Measurements from ENCODE around the gene USP34.
"Not testable (repeated sequence)": the region's sequence is repeated elsewhere in the genome, so short reads cannot be mapped to it uniquely, and the experiment has no call there.

USP34 gene

DNA sequence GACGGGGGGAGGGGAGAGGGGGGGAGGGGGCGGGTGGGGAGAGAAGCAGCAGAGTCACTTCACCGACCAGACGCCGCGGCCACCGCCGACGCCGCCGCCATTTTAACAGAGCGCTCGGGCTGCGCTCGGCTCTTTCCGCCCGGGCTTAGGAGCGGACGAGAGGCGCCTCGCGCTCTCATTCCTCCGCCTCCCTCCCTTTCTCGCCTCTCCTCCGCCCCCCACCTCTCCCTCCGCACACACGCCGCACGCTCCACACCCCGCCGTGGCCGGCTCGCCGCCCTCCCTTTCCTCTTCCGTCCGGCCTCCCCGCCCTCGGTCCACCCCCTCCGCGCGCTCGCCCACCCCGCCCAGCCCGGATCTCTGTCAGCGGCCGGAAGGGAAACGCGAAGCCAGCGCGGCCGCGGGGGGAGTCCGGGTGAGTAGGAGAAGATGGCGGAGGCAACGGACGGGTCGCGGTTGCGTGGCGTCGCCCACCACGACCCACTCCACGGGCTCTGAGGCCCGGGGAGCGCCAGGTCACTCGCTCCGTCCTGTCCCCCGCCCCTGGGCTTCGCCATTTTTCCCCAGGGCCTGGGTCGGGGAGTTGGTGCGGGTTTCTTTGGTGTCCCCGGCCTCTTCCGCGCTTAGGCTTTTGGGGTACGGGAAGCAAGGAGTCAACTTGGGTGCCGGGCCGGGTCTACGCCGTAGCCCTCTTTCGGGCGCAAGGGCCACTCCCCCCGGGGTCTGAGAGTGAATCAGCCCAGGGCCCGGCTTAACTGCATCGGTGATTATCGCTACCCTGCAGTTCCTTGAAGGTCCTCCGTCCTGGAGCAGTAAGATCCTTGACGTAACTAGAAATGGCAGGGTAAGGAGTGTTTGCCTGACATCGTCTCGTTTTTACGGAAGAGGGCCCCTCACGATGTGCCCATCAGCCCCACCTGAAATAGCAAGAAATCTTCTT, at the start of gene USP34:
Gene USP34 (minus strand): TSS at position 123 of the 940 bp plus-strand sequence. CDS start 395 bp downstream, outside the sequence.
- DNase-seq: peak; percentile 89

- no peak for DNase-seq
Observed at GRCh38 chr2:61520261-61520660, 49.4 kb upstream of the USP34 start.

DNA sequence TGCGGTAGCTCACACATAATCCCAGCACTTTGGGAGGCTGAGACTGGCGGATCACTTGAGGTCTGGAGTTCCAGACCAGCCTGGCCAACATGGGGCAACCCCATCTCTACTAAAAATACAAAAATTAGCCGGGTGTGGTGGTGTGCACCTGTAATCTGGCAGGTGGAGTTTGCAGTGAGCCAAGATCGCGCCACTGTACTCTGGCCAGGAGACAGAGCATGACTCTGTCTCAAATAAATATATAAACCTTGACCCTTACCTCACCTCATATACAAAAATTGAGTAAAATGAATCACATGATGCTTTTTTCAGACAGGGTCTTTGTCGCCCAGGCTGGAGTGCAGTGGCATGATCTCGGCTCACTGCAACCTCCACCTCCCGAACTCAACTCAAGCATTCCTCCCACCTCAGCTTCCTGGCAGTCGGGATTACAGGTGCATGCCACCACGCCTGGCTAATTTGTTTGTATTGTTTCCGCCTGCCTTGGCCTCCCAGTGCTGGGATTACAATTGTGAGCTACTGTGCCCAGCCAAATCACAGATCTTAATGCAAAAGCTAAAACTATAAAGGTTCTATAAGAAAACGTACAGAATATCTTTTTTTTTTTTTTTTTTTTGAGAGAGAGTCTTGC, 42.0 kb upstream of the USP34 start:
- DNase-seq: no peak

DNA sequence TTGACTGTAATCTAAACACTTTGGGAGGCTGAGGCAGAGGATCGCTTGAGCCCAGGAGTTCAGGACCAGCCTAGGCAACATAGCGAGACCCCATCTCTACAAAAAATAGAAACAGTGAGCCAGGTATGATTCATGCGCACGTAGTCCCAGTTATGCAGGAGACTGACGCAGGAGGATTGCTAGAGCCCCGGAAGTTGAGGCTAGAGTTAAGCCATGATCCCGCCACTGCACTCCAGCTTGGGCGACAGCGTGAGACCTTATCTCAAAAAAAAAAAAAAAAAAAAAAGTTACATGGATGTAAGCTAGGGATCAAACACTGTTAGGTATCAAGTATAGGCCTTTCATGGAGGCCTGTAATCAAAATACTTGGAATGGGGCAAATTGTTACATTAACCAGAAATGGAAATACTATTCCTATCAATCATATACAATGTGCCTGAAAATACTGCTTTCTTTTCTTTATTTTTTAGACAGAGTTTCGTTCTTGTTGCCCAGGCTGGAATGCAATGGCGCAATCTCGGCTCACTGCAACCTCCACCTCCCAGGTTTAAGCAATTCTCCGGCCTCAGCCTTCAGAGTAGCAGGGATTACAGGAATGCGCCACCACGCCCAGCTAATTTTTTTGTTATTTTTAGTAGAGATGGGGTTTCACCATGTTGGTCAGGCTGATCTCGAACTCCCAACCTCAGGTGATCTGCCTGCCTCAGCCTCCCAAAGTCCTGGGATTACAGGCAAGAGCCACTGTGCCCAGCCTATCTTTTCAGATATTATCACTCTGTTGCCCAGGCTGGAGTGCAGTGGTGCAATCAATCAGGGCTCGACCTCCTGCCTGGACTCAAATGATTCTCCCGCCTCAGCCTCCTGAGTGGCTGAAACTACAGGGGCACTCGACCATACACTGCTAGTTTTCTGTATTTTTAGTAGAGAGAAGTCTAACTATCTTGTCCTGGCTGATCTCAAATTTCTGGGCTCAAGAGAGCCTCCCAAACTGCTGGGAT, 40.1 kb upstream of the USP34 start:
- DNase-seq: no peak

GRCh38 chr2:61504949-61505348, 34.1 kb upstream of the USP34 start:
- DNase-seq: no peak

DNA sequence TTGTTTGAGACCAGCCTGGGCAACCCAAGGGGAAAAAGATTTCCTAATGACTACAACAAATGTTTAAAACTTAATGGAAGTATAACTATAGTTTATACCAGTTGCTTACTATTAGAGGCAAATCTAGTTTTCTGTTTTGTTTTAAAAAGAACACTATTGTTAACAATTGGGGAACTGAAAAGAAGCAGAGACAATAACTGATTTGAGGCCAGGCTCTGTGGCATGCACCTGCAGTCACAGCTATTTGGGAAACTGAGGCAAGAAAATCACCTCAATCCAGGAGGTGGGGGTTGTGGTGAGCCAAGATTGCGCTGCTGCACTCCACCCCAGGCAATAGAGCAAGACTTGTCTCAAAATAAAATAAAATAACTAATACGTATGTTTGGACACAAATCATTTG, 28.2 kb upstream of the USP34 start:
- no peak for DNase-seq

DNA sequence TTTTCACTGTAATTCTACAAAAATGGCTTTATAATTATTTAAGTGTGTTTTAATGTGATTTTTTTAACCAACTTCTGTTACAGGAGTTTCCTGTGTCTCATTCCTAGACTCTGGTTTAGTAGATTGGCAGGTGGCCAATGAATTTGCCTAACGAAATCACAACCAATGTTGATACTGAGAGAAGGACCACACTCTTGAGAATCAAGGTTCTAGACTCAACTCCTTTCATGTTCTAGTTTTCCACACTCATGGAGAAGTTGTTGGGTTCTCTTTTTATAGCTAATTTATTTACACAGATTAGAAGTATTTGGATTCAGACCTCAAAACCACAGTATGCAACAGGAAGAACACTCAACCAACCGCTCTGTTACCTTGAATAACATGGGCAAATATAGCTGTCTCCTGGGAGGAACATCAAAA, 22.6 kb upstream of the USP34 start:
- DNase-seq: no peak

- no peak for DNase-seq
Observed at GRCh38 chr2:61492476-61492875, 21.6 kb upstream of the USP34 start.

GRCh38 chr2:61485281-61485680, 14.4 kb upstream of the USP34 start:
- no peak for DNase-seq

DNA sequence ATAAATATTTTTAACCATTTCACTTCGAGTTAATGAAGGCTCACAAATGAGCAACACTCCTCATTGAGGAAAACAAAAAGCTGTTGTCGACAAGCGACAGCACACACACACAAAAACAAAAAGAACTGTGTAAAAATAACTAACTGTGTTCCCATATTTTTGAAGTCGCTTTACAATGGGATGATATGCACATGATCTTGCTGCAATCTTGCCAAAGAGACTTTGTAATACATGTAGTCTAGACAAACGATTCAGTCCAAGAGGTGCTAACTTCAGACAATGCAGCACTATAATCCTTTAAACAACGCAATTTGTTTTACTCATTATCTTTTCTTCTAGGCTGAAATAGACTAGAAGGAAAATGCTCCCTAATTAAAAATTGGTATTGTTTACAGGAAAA, 7.2 kb upstream of the USP34 start:
- no peak for DNase-seq

DNA sequence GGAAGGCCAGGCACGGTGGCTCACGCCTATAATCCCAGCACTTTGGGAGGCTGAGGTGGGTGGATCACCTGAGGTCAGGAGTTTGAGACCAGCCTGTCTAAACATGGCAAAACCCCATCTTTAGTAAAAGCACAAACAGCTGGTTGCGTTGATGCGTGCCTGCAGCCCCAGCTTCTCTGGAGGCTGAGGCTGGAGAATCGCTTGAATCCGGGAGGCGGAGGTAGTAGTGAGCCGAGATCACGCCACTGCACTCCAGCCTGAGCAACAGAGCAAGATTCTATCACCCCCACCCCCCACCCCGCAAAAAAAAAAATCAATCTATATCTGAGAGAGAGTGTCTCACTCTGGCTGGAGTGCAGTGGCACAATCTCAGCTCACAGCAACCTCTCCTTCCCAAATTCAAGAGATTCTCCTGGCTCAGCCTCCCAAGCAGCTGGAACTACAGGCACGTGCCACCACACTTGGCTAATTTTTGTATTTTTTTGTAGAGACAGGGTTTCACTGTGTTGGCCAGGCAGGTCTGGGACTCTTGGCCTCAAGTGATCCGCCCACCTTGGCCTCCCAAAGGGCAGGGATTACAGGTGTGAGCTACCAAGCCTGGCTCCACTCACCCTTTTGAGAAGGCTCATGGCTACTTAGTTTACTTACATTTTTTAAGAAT, 6.2 kb upstream of the USP34 start:
- DNase-seq: not testable (repeated sequence)

DNA sequence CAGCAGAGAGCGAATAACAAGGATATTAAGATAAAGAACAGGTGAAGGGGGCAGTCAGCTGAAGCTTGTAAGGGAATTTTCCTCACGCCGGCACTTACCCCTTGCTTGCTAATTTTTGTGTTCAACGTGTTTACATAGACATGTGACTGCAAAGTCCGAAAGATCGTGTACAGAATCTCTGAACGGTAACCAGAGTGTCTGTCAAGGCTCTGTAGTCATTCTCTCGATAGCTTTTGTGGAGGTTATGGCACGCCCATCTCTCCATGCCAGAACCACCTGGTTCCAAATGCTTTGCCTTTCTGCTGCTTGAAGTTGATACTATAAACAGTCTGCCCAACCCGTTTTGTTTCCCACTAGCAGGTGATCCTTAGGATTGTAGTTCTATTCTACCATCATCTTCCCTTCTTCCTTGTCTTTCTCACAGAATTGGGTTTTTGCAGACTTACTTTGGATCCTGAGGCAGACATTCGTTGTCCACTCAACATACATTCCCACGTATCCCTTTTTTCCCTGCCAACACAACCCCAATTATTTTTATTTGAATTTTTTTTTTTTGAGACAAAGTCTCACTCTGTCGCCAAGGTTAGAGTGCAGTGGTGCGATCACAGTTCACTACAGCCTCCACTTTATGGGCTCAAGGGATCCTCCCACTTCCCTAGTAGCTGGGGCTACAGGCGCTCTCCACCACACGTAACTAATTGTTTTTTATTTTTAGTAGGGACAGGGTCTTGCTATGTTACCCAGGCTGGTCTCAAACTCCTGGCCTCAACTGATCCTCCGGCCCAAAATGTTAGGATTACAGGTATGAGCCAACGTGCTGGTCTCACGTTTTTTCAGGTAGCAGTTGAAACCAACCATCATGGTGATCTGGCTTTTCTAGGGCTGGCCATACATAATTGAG, 1.3 kb upstream of the USP34 start:
- DNase-seq: no peak

DNA sequence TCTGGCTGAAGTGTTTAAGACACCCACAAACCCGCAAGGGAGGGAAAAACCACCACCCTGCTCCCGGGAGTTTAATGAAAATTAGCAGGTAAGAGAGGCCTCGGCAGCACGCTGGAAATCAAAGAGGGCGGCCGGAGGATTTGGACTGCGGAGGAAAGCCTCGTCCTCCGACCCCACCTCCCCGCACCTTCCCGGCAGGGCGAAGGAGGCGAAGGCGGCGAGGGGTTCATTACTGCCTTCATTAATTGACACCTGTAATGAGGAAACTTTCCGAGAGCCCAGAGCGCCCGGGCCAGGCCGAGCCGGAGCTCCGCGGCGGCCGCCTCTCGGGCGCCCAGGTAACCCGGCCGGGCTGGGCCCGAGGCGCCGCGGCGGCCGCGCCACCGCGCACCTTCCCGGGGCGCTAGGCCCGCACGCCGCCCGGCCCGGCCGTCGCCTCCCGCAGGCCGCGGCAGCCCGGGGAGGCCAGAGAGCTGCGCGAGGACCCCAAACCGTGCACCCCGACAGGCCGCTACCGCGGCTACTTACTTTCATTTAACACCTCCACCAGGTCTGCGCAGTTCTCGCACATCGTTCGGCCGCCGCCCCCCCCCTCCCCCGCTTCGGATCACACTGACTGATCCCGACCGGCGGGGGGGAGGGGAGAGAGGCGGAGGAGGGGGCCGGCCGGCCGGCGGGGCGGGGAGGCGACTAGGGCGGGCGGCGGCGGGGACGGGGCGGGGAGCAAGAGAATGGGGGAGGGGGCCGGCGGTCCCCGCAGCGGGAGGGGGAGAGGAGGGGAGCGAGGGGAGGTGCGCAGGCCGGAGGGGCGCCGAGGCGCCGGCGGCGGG, 550 bp downstream of the USP34 start:
- DNase-seq: peak; percentile 53

DNA sequence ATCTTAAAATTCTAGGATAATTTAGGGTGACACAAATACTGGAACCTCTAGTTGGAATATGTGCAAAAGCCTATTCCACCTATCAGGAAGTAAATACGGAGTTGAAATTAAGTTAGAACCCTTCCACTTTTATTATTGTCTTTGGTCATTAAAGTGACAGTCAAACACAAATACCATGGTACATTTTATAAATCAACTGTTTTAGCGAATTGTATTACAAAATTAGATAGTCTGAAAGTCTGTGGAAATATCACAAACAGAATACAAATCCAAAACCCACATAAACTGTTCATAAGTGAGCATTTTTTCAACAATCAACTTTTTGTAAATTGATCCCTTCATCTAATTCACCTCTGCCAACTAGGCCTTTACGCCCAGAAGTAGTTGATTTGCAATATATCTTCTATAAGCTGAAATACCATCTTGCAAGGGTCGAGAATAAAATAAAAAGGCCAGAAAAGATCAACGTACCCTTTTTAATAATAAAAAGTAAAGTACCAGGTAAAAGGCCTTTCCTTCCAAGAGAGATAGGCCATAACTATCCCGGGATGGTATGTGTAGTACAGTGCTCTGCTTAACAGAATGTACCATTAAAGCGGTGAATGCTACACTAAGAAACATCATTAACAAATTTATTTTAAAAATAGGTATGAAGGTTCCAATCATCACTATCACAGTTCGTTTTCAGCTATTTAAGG, 1.3 kb downstream of the USP34 start:
- DNase-seq: no peak

DNA sequence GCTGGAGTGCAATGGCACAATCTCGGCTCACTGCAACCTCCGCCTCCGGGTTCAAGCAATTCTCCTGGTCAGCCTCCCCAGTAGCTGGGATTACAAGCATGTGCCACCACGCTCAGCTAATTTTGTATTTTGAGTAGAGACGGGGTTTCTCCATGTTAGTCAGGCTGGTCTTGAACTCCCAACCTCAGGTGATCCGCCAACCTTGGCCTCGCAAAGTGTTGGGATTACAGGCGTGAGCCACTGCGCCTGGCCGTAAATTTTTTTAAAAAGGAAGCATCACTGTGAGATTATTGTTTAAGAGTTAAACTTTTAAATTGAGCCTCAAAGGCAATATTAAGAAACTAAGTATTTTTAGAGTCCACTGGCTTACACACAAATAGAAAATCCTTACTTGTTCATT, 2.7 kb downstream of the USP34 start:
- not testable (repeated sequence) for DNase-seq

- no peak for DNase-seq
Observed at GRCh38 chr2:61465045-61465444, 5.8 kb downstream of the USP34 start.

- no peak for DNase-seq
Observed at GRCh38 chr2:61463769-61464475, 7.0 kb downstream of the USP34 start.

- DNase-seq: no peak
Observed at GRCh38 chr2:61461404-61461803, 9.5 kb downstream of the USP34 start.

DNA sequence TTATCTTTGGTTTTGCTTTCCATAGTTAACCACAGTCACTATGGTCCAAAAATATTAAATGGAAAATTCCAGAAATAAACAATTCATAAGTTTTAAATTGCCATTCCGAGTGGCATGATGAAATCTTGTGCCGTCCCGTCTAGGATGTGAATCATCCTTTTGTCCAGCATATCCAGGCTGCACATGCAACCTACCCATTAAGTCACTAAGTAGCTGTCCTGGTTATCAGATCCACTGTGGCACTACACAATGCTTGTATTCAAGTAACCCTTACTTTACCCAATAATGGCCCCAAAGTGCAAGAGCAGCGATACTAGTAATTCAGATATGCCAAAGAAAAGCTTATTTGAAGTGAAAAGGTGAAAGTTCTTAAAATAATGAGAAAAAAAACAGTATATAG, 10.7 kb downstream of the USP34 start:
- DNase-seq: no peak

Measured in DMS79 (cell line).